C4-2B (cell line): Measurements from ENCODE around the gene PRSS22.

Source experiments
- H3K27ac ChIP-seq: fragments of 450-650 bp; 2 replicates; pipeline ENCODE4 v1.5.1; 2017
- ZFX ChIP-seq: fragments of 450-650 bp; IDR thresholded peaks from 2 replicates; pipeline ENCODE4 v1.6.1; 2017
- TF ChIP-seq, protein P1 (sequence below): fragments of 450-650 bp; conservative IDR thresholded peaks from 2 replicates; pipeline ENCODE4 v1.5.1; 2017; ENCODE audit warnings: mild to moderate bottlenecking

Gene PRSS22

DNA sequence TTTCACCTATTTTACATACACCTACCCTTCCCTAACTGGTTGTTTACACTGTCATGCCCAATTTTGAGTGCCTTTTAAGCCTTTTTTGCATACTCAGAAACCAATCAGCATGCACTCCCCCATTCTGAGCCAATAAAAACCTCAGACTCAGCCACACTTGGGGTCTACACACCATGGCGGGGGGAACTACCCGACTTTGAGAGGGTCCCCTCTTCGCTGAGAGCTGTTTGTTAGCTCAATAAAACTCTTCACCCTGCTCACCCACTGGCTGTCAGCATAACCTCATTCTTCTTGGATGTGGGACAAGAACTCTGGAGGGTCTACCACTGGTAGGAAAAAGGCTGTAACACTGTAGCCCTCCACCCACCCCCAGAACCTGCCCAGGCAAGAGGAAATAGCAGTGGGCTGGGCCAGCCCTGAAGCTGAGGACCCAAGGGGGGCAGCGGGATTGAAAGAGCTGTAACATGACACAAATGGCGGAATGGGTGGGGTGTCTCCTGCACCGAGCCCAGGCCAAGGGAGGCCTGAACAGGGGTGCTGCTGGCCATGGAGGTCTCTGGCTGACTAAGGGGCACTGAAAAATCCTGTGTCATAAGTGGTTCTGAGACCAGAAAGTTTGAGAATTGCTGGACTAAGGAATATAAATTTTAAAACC is 22.0 kb upstream of the PRSS22 start:
- no peak for TF ChIP-seq ZFX
- no peak overlapping the region for H3K27ac ChIP-seq

DNA sequence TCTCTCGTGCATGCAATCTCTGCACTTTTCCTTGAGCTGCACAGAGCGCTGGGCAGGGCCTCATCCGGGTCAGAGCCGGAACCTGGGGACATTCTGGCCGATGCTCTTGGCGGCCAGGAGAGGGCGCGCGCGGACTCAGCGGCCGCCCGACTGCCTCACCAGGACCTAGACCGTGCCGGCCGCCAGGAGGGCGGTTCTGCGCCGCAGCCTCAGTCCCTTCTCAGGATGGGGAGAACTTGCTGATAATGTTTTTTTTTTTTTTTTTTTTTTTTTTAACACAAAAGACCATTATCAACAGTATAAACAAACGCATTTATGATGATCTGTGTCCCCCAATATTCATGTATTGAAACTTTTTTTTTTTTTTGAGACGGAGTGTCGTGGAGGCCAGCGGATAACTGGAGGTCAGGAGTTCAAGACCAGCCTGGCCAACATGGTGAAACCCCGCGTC is 17.0 kb upstream of the PRSS22 start:
- TF ChIP-seq, protein P1, sequence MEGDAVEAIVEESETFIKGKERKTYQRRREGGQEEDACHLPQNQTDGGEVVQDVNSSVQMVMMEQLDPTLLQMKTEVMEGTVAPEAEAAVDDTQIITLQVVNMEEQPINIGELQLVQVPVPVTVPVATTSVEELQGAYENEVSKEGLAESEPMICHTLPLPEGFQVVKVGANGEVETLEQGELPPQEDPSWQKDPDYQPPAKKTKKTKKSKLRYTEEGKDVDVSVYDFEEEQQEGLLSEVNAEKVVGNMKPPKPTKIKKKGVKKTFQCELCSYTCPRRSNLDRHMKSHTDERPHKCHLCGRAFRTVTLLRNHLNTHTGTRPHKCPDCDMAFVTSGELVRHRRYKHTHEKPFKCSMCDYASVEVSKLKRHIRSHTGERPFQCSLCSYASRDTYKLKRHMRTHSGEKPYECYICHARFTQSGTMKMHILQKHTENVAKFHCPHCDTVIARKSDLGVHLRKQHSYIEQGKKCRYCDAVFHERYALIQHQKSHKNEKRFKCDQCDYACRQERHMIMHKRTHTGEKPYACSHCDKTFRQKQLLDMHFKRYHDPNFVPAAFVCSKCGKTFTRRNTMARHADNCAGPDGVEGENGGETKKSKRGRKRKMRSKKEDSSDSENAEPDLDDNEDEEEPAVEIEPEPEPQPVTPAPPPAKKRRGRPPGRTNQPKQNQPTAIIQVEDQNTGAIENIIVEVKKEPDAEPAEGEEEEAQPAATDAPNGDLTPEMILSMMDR, result peak; percentile 99
- no peak for TF ChIP-seq ZFX
- H3K27ac ChIP-seq, result peak overlapping the region; percentile 83

DNA sequence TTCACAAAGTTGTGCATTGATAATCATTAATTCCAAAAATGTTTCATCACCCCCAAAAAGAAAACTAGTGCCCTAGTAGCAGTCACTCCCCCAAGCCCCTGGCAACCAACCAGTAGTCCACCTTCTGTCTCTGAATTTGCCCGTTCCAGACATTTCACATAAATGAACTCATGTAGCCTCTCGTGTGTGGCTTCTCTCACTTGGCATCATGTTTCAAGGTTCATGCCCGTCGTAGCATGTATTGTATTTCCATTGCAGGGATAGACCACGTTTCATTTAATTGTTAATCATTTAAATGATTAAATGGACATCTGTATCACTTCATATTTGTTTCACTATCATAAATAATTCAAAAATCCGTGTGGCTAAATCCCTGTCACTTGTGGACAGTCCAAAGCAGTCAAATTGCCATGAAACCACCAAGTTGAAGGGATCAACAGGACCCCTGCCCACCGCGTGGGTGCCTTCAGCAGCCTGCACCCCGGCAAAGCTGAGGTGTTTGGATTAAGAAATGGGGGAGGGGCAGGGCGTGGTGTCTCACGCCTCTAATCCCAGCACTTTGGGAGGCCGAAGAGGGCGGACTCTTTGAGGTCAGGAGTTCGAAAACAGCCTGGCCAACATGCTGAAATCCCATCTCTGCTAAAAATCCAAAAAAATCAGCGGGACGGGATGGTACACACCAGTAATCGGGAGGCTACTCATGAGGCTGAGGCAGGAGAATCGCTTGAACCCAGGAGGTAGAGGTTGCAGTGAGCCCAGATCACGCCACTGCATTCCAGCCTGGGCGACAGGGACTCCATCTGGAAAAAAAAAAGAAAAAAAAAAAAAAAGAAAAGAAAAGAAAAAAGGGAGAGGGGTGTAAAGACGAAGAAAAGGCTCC is 16.3 kb upstream of the PRSS22 start:
- TF ChIP-seq ZFX, result no peak
- TF ChIP-seq, protein P1, result no peak; the same call in 1 of the 2 replicates
- H3K27ac ChIP-seq, result peak overlapping the region; percentile 83

DNA sequence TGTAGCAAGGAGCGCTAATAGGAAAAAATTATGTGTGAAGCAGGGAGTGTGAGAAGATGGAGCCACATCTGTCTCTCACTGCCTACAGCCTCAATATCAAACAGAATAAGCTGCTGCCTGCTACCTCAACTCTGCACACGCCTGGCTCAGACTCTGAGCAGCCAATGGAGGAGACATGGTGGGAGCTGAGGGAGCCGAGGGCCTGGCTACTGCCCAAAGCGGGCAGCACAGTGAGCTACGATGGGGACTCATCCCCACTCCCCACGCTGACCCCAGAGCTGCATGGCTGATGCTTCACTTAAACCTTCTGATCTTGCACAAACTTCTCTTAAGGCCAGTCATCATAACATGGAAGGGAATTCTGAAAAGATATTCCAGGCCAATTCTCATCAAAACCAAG is 14.0 kb upstream of the PRSS22 start:
- no peak overlapping the region for H3K27ac ChIP-seq
- TF ChIP-seq ZFX, result no peak
- TF ChIP-seq, protein P1, result no peak

DNA sequence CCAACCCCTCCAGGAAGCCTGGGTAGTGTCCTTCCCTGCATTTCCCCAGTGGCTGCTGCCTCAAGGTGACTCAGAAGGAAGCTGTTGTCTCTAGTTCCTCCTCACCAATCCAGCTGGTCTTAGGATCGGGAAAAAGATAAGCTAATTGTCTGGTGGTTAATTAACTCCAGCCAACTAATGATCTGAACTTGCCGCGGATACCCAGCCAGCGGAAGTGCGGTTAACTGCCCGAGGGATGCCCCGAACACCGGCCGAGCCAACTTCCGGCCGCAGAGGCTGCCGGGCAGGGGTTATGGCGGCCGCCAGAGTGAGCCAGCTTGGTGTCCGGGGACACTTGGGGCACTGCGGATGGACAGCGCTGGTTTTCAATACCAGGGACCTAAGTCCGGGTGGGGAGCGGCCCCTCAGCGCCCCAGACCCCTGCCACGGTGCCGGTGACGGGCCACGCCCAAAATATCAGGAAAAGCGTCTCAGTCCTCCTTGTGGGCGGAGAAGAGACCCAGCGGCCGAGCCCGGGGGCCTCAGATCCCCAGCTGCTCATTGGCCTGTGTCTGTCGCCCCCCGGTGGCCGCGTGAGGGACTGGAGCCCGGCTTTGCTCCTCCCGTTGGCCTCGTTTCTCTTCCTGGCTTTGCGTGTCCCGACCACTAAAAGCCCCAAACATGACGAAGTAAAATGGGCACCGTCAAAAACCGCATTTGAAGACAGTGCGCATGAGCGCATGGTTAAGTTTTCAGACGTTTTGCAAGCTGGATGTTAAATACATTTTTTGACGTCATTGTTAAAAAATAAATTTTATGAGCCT is 10.2 kb upstream of the PRSS22 start:
- TF ChIP-seq ZFX, result no peak; the same call in 1 of the 2 replicates
- TF ChIP-seq, protein P1, result peak; percentile 98
- peak overlapping the region; percentile 82 for H3K27ac ChIP-seq

DNA sequence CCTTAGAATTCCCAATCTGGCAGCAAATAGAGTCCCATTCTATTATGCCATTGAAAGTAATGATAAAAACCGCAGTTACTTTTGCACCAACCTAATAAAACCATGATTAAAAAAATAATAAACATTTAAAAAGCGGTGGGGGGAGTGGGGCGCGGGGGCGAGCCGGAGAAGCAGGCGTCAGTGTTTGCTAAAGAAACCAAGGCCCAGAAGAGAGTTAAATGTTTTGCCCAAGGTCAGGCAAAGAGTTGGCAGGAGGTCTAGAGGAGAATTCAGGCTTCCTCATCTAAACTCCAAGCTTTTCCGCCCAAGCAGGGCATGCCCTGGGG is 9.7 kb upstream of the PRSS22 start:
- TF ChIP-seq, protein P1, result no peak
- no peak for TF ChIP-seq ZFX
- H3K27ac ChIP-seq, result peak overlapping the region; percentile 82

DNA sequence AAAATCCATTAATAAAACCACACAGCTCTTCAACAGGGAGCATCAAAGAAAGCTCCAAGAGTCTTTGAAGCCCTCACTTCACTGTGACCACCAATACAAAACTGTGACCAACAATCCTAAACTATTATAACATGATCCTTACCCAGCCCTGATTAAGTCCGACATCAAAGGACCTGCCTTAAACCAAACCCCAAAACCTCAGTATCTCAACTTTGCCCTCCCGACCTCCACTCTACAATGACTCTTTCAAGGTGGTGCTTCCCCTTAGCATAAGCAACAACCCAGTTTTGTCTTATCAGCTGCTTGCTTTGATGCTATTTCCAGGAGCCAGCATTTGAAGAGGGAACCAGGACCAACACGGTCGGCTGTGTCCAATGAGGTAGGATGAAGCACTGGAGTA is 8.5 kb upstream of the PRSS22 start:
- no peak overlapping the region for H3K27ac ChIP-seq

More for the DNA sequence above, 8.5 kb upstream of the PRSS22 start:
- no peak for TF ChIP-seq ZFX
- TF ChIP-seq, protein P1, result no peak
